Stimulated activated CD4-positive, alpha-beta T cell treated with anti-CD3 and anti-CD28 coated beads, Interleukin-2, amount 100 ng/mL, for 48 hours (primary cell): Measurements from ENCODE around the gene UNC13D.
"Not testable (repeated sequence)": the region's sequence is repeated elsewhere in the genome, so short reads cannot be mapped to it uniquely, and the experiment has no call there.

Experiments
- DNase-seq, 2 donors: peaks; one replicate each; pipeline ENCODE4 v3.0.0-alpha.2; 2020

The UNC13D gene

DNA sequence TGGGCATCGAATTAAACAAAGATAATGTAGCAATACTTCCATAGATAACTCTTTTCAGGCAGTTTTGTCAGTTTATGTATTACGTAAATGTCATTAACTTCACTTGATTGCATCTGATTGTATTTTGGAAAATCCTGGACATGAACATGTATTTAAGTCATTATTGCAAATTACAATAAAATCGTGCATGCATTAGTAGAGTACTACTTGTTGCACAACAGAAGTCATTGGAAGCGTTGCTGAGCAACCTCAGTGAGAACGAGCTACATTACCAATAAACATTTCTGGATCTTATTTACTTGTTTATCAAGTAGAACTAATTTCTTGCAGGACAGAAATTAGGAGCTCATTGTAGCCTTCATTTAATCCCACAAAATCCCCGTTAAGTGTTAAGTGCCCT lies 53.0 kb downstream of the UNC13D start:
- DNase-seq, result no peak

- DNase-seq, result peak; percentile 83 to 87
Observed at GRCh38 chr17:75785016-75785890, 59.0 kb downstream of the UNC13D start.

GRCh38 chr17:75784473-75785015 lies 59.7 kb downstream of the UNC13D start, which contains the start of gene UNK:
Gene UNK, plus strand, starts transcription at chr17:75784806. Its CDS starts 75 bp downstream, at chr17:75784881.
- DNase-seq, result peak; percentile 88

GRCh38 chr17:75783803-75784472 lies 60.3 kb downstream of the UNC13D start:
- no peak for DNase-seq

- no peak for DNase-seq
Observed at GRCh38 chr17:75783069-75783783, 61.0 kb downstream of the UNC13D start.

GRCh38 chr17:75779987-75780889 lies 64.0 kb downstream of the UNC13D start:
- no peak for DNase-seq

DNA sequence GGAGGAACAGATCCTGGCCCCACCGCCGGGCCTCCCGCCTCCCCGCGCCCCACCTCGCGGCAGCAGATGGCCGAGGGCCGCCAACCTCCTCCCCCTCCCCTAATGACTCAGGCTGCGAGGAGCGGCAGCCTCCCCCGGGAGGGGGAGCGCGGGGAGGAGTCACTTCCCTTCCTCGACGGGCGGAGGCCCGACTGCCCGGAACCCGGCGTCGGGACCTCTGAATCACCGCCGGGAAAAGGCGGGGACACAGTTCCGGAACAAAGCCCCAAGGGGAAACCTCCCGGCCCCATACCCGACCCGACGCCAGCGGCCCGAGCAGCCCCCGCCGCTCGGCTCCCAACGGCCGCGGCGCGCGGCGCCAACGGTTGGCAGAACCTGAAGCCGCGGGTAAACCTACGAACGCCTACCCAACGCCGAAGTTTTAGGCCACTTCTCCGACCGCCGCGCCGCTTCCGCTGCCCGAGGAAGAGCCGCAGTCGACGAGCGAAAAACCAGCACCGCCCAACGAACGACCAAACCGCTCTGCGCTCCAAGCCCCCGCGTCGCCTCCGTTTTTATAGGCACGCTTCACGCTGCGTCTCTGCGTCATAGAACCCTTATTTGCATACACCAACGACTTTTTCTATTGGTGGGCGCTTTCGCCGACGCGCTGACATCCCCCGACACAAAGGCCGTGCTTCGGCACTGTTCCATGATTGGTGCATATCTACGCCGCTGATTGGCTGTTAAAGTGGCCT lies 64.8 kb downstream of the UNC13D start:
- peak; percentile 87 to 89 for DNase-seq

DNA sequence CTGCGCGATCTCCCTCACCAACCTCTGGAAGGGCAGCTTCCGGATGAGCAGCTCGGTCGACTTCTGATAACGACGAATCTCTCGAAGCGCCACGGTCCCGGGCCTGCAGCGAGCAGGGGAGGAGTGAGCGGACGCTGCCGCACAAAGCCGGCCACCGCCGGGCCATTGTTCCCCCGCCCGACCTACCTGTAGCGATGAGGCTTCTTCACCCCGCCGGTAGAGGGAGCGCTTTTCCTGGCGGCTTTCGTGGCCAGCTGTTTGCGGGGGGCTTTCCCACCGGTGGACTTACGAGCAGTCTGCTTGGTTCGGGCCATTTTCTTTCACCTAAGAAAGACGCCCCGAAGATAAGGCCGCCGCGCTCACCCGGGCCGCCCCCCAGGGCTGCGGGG lies 65.3 kb downstream of the UNC13D start:
- DNase-seq, result peak; percentile 58 to 72

DNA sequence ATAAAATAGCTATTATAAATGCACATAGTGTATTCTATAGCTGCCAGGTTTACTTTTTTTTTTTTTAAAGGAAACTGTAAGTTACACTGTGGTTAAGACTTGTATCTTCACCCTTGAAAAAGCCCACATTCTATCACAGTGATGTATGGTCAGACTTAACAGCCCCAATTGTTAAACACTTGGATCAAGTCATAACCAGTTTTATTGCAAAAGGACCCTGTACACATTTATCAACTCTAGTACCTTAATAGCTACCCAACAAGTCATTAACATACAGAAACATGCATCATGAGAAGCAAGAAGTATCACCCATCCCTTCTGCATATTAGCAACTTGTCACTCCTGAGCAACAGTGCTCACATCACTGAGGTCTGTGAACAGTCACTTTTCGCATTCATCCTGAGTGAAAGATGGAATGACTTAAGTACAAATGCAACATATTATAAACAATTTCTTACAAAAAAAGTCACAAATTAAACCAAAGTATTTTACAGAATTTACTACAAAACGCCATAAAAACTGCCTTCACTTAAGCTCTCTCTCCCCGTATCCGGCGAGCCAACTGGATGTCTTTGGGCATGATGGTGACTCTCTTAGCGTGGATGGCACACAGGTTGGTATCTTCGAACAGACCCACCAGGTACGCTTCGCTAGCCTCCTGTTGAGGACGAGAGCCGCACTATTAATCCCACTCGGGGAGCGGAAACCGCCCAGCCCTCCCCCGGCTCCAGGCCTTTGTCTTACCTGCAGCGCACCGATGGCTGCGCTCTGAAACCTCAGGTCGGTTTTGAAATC lies 65.9 kb downstream of the UNC13D start:
- not testable (repeated sequence) for DNase-seq

- no peak for DNase-seq
Observed at GRCh38 chr17:75777296-75777922, 66.8 kb downstream of the UNC13D start.
